Activated CD4-positive, alpha-beta T cell treated with anti-CD3 and anti-CD28 coated beads, Interleukin-2, amount 10 ng/mL, durations not matched to agents 24 days and 14 days (primary cell): ENCODE measurements around the gene HNRNPU. TPM values are rescaled to one million over a fixed set of nuclear protein-coding genes. Genes with fewer than 3 reads are reported as not detected.

ENCODE experiments used
- DNase-seq: peaks from one replicate; pipeline ENCODE4 v3.0.0; 2022
- H3K27ac Mint-ChIP-seq: one replicate; pipeline ENCODE4 v1.8.0; 2022; ENCODE audit warnings: mild to moderate bottlenecking, mixed read lengths
- H3K27me3 Mint-ChIP-seq: one replicate; pipeline ENCODE4 v1.8.0; 2022; ENCODE audit warnings: mixed read lengths
- H3K36me3 Mint-ChIP-seq: one replicate; pipeline ENCODE4 v1.8.0; 2022; ENCODE audit warnings: low read depth, mild to moderate bottlenecking, mixed read lengths
- H3K4me1 Mint-ChIP-seq: one replicate; pipeline ENCODE4 v1.8.0; 2021; ENCODE audit warnings: mixed read lengths
- H3K4me3 Mint-ChIP-seq: one replicate; pipeline ENCODE4 v1.8.0; 2022; ENCODE audit warnings: mild to moderate bottlenecking, moderate library complexity, mixed read lengths
- H3K9me3 Mint-ChIP-seq: one replicate; pipeline ENCODE4 v1.8.0; 2021; ENCODE audit warnings: mixed read lengths
- intact Hi-C: fragments of 100-400 bp; cut with micrococcal nuclease; formaldehyde crosslinking; loops from one replicate; pipeline ENCODE4 v1.15.1; 2023
- total RNA-seq: library from RNA; stranded (reverse); gene quantifications from 2 replicates; pipeline ENCODE4 v1.2.3, GENCODE V29; 2022

The HNRNPU gene
- 611 and 612 TPM in 2 replicates for total RNA-seq

DNA sequence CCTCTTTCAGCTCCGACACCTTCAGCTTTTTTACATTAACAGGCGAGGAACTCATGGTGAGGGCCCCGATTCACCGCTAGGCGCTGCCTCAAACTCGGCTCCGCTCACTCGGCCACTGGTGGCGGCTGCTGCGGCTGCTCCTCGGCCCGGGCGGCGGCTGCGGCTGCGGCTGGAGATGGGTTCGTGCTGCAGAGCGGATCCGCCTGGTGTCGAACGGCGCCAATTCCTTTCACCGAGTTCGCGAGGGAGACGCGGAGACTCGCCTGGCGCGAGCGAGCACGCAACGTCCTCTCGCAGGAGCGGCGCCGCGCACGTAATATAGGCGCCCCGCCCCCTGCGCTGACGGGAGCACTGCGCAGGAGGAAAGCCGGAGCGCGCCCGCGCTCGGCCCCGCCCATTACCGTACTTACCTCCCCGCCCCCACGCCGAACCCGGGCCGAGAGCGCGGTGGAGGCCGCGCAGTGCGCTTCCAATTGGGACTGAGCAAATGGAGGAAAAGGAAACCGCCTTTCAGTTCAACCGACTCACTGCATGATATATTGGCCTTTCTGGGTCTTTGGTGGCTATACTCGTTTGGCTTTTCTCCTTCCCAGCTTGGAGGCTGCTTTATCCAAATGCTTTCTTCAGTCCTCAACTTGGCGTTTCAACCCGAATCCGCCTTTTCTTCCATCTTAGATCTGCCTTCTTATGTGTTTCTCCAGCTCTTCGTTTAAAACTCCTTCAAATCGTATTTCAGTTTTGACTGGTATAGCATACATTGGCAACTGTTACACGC is at the start of gene HNRNPU:
TSS of gene HNRNPU (minus strand) at position 291 of the 775 bp plus-strand sequence. CDS start at position 55, 236 bp downstream.
- peaks cover 34% of the 10 kb centered on the region for H3K4me1 Mint-ChIP-seq
- no peaks in the 10 kb centered on the region for H3K27me3 Mint-ChIP-seq
- peak within 1 kb of the TSS; percentile 98 for H3K4me3 Mint-ChIP-seq
- H3K9me3 Mint-ChIP-seq: no peaks in the 10 kb centered on the region
- peaks cover 39% of the 10 kb centered on the region for H3K36me3 Mint-ChIP-seq
- intact Hi-C loops: loop anchor here (1.0 to 5.0 kb wide), 5 partner anchors 54 to 1088 kb away; partner anchors contain the start of gene ADSS2
- peak within 1 kb of the TSS; percentile 98 for H3K27ac Mint-ChIP-seq
- DNase-seq: peak; percentile 99

DNA sequence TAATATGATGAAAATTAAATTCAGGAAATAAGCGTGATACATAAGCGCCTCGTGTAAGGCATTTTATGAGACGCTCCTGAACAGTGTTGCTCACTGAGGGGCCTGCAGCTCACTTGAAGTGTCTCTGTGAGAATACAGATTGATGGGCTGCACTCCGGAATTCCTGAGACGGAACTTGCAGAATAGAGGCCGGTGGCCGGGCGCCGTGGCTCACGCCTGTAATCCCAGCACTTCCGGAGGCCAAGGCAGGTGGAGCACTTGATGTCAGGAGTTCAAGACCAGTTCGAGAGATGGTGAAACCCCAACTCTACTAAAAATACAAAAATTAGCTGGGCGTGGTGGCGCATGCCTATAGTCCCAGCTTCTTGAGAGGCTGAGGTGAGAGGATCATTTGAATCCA is 49.5 kb upstream of the HNRNPU start:
- intact Hi-C loops: no loop called here
- no peaks in the 10 kb centered on the region for H3K36me3 Mint-ChIP-seq

DNA sequence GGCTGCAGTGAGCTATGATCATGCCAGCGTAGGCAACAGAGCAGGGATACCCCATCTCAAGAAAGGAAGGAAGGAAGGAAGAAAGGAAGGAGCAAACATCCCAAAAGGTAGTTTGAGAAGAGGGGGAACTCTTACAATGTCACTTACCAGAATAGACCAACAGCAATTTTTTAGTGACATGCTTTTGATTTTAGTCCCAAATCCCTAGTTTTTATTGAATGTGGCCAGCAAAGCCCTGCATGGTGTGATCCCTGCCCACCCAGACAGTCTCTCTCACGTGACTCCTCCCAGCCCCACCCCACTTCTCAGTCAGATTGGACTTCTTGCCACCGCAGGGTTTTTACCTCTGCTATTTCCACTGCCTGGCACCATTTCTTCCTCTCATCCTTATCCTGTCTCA is 39.8 kb upstream of the HNRNPU start:
- no peaks in the 10 kb centered on the region for H3K4me1 Mint-ChIP-seq
- no peak overlapping the region for H3K4me3 Mint-ChIP-seq
- H3K9me3 Mint-ChIP-seq: no peaks in the 10 kb centered on the region
- no peak for DNase-seq
- intact Hi-C loops: no loop called here
- H3K36me3 Mint-ChIP-seq: no peaks in the 10 kb centered on the region
- H3K27ac Mint-ChIP-seq: no peak overlapping the region
- H3K27me3 Mint-ChIP-seq: no peaks in the 10 kb centered on the region

More for the DNA sequence above, 49.5 kb upstream of the HNRNPU start:
- peaks cover 2% of the 10 kb centered on the region for H3K4me1 Mint-ChIP-seq
- no peaks in the 10 kb centered on the region for H3K9me3 Mint-ChIP-seq
- H3K27me3 Mint-ChIP-seq: peaks cover 14% of the 10 kb centered on the region
- H3K27ac Mint-ChIP-seq: no peak overlapping the region
- H3K4me3 Mint-ChIP-seq: no peak overlapping the region
- DNase-seq: no peak

DNA sequence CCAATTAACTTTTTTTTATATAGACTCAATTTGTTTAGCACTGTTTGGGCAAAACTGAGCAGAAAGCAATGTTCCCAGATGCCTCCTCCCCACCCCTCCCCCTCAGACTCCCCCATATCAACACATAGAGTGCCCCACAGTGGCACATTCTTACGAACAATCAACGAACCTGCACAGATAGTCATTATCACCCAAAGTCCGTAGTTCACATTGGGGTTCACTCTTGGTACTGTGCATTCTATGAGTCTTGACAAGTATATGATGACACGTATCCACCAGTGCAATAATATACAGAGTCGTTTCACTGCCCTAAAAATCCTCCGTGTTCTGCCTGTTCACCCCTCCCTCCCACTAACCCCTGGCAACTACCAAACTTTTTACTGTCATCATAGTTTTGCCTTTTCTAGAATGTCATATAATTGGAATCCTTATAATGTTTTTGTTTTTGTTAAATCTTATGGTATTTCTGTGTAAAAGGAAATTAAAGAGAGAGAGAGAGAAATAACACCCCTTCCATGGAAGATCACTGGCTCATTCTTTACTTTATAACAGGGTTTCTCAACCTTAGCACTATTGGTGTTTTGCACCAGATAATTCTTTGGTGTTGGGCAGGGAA is 37.2 kb upstream of the HNRNPU start:
- no peak for DNase-seq
- no peak overlapping the region for H3K27ac Mint-ChIP-seq
- no peak overlapping the region for H3K4me3 Mint-ChIP-seq

GRCh38 chr1:244897476-244898254 is 33.3 kb upstream of the HNRNPU start:
- Mint-ChIP-seq H3K4me1 (no peaks in the 10 kb centered on the region), H3K36me3 (no peaks in the 10 kb centered on the region), H3K9me3 (no peaks in the 10 kb centered on the region), H3K27me3 (no peaks in the 10 kb centered on the region), H3K4me3 (no peak overlapping the region), H3K27ac (no peak overlapping the region)
- intact Hi-C loops: no loop called here
- DNase-seq: no peak

More for the DNA sequence above, 37.2 kb upstream of the HNRNPU start:
- no peaks in the 10 kb centered on the region for H3K27me3 Mint-ChIP-seq
- H3K36me3 Mint-ChIP-seq: no peaks in the 10 kb centered on the region
- intact Hi-C loops: no loop called here
- H3K4me1 Mint-ChIP-seq: no peaks in the 10 kb centered on the region
- no peaks in the 10 kb centered on the region for H3K9me3 Mint-ChIP-seq

GRCh38 chr1:244896550-244896949 is 32.2 kb upstream of the HNRNPU start:
- intact Hi-C loops: no loop called here
- H3K27ac Mint-ChIP-seq: no peak overlapping the region
- no peaks in the 10 kb centered on the region for H3K27me3 Mint-ChIP-seq

DNA sequence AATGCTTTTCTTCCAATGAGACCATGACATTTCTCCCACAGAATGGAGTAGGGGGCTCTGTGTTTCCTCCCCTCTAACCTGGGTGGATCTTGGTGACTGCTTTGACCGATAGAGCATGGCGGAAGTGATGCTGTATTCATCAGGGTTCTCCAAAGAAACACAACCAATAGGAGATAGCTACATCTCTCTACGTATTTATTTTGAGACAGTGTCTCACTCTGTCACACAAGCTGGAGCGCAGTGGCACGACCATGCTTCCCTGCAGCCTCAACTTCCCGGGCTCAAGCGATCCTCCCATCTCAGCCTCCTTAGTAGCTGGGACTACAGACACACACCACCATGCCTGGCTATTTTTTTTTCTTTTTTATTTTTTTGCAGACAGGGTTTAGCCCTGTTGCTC is 29.5 kb upstream of the HNRNPU start:
- Mint-ChIP-seq H3K4me3 (no peak overlapping the region), H3K27me3 (no peaks in the 10 kb centered on the region), H3K36me3 (no peaks in the 10 kb centered on the region), H3K4me1 (no peaks in the 10 kb centered on the region), H3K9me3 (no peaks in the 10 kb centered on the region), H3K27ac (no peak overlapping the region)
- DNase-seq: no peak
- intact Hi-C loops: no loop called here

More at GRCh38 chr1:244896550-244896949, 32.2 kb upstream of the HNRNPU start:
- Mint-ChIP-seq H3K9me3 (no peaks in the 10 kb centered on the region), H3K36me3 (no peaks in the 10 kb centered on the region), H3K4me1 (no peaks in the 10 kb centered on the region), H3K4me3 (no peak overlapping the region)
- no peak for DNase-seq

DNA sequence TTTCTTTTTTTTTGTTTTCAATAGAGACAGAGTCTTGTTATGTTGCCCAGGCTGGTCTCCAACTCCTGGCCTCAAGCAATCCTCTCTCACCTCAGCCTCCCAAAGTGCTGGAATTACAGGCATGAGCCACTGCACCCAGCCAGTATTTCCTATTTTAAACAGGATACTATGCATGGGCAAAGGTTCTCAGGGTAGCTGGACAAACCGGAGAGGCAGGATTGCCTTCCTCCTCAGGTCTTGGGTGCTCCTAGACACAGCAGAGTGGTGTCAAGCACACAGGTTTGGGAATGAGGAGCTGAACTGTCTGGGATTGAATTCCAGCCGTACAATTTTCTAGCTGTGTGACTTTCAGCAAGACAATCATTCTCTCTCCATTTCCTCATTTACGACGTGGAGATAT is 22.9 kb upstream of the HNRNPU start:
- Mint-ChIP-seq H3K27me3 (peaks cover 5% of the 10 kb centered on the region), H3K4me3 (no peak overlapping the region)

DNA sequence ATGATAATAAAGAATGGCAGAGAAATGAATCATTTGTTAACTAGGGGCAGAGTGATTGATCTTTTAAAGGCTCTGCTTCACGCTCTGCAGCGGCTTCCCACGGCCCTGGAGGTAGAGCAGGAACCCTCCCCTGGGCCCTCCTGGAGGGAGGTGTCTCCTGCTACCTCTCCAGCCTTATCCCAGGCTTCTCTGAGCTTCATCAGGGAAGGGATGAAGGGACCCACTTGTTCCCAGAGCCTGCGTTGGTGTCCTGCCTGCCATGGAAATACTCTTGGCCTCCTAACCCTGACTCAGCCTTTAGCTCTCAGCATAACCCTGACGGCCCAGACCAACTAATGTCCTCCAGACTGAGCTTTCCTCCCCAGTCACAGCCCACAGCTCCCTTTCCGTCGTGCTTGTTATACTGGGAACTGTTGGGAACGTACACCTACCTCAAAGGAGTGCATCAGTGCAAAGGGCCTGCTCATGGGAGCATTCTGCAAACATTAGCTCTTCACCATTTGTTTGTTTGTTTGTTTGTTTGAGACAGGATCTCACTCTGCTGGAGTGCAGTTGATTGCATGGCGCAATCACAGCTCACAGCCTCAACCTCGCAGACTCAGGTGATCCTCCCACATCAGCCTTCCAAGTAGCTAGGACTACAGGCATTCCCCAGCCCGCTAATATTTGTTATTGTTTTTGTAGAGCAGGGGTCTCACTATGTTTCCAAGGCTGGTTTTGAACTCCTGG is 17.4 kb upstream of the HNRNPU start:
- peaks cover 8% of the 10 kb centered on the region for H3K27me3 Mint-ChIP-seq

More for the DNA sequence above, 22.9 kb upstream of the HNRNPU start:
- intact Hi-C loops: no loop called here
- DNase-seq: no peak
- Mint-ChIP-seq H3K27ac (no peak overlapping the region), H3K9me3 (no peaks in the 10 kb centered on the region), H3K36me3 (no peaks in the 10 kb centered on the region), H3K4me1 (no peaks in the 10 kb centered on the region)

DNA sequence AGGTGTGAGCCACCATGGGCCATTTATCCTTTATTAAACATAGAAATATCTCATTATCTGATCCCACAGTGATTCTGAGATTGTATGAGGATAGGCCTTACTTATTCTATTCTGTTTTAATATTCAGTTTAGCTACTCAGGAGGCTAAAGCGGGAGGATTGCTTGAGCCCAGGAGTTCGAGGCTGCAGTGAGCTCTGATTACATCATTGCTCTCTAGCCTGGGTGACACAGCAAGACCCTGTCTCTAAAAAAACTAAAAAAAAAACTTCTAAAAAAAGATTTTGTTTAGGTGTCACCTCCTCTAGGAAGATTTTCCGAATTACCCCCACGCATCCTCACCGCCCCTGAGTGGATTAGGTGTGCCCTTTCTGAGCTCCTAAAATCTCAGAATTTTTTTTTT is 14.3 kb upstream of the HNRNPU start:
- Mint-ChIP-seq H3K4me1 (no peaks in the 10 kb centered on the region), H3K9me3 (no peaks in the 10 kb centered on the region), H3K27me3 (peaks cover 3% of the 10 kb centered on the region), H3K27ac (no peak overlapping the region), H3K4me3 (no peak overlapping the region), H3K36me3 (no peaks in the 10 kb centered on the region)
- intact Hi-C loops: no loop called here
- no peak for DNase-seq

More for the DNA sequence above, 17.4 kb upstream of the HNRNPU start:
- no peaks in the 10 kb centered on the region for H3K36me3 Mint-ChIP-seq
- intact Hi-C loops: no loop called here
- no peaks in the 10 kb centered on the region for H3K9me3 Mint-ChIP-seq
- no peak overlapping the region for H3K4me3 Mint-ChIP-seq
- no peak overlapping the region for H3K27ac Mint-ChIP-seq
- DNase-seq: no peak
- no peaks in the 10 kb centered on the region for H3K4me1 Mint-ChIP-seq

GRCh38 chr1:244876228-244876910 is 12.0 kb upstream of the HNRNPU start:
- no peak overlapping the region for H3K4me3 Mint-ChIP-seq
- H3K27me3 Mint-ChIP-seq: peaks cover 3% of the 10 kb centered on the region
- DNase-seq: no peak
- intact Hi-C loops: no loop called here
- H3K36me3 Mint-ChIP-seq: no peaks in the 10 kb centered on the region
- no peaks in the 10 kb centered on the region for H3K9me3 Mint-ChIP-seq
- no peak overlapping the region for H3K27ac Mint-ChIP-seq
- no peaks in the 10 kb centered on the region for H3K4me1 Mint-ChIP-seq

- Mint-ChIP-seq H3K9me3 (no peaks in the 10 kb centered on the region), H3K4me3 (no peak overlapping the region), H3K4me1 (no peaks in the 10 kb centered on the region), H3K27me3 (peaks cover 3% of the 10 kb centered on the region), H3K36me3 (no peaks in the 10 kb centered on the region), H3K27ac (no peak overlapping the region)
- DNase-seq: no peak
- intact Hi-C loops: no loop called here
These were observed 10.7 kb upstream of the HNRNPU start for GRCh38 chr1:244874974-244875579.

DNA sequence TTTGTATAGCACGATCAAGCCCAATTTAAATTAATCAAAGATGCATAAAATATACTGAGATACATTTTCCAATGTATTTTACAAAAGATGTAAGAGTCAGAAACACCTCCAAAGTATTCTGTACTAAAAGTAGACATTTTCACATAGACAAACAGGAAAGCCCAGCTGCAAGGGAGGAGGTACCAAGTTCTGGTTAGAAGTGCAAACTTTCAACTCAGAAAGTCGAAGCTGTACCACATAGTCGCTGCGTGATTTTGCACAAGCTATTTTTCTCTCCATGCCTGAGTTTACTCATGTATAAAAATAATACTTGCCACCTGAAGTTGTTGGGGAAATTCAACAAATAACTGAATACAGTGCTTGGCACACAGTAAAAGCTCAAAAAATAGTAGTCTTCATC is 5.6 kb upstream of the HNRNPU start:
- no peak overlapping the region for H3K27ac Mint-ChIP-seq
- H3K4me3 Mint-ChIP-seq: no peak overlapping the region
- no peaks in the 10 kb centered on the region for H3K9me3 Mint-ChIP-seq
- intact Hi-C loops: no loop called here
- H3K36me3 Mint-ChIP-seq: no peaks in the 10 kb centered on the region
- DNase-seq: no peak
- H3K27me3 Mint-ChIP-seq: no peaks in the 10 kb centered on the region
- peaks cover 12% of the 10 kb centered on the region for H3K4me1 Mint-ChIP-seq
